Measurements from ENCODE around the gene BRI3.
"Not testable (repeated sequence)": the region's sequence is repeated elsewhere in the genome, so short reads cannot be mapped to it uniquely, and the experiment has no call there.

BRI3 gene

DNA sequence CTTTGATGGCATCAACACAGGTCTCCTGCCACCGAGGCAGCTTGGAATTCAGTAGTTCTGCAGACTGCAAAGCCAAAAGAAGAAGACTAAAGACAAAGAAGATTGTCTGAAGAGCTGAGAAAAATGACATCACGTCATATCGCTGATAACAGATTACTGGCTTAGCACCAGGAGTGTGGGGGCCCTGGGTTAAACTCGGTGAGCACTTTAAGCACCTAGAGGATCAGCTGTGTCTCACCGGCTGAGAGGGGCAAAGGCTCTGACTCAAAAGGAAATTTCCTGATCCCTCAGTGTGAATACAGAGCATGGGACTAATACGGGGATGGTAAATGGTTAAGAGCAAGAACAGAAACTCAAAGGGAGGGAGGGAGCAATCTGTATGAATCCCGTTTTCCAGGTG lies 30.7 kb downstream of the BRI3 start:
- DNase-seq (ENCODE audit: low spot score), result no peak

- no peak for DNase-seq (ENCODE audit: low spot score)
Observed at GRCh38 chr7:98314469-98314868, 33.0 kb downstream of the BRI3 start.

DNA sequence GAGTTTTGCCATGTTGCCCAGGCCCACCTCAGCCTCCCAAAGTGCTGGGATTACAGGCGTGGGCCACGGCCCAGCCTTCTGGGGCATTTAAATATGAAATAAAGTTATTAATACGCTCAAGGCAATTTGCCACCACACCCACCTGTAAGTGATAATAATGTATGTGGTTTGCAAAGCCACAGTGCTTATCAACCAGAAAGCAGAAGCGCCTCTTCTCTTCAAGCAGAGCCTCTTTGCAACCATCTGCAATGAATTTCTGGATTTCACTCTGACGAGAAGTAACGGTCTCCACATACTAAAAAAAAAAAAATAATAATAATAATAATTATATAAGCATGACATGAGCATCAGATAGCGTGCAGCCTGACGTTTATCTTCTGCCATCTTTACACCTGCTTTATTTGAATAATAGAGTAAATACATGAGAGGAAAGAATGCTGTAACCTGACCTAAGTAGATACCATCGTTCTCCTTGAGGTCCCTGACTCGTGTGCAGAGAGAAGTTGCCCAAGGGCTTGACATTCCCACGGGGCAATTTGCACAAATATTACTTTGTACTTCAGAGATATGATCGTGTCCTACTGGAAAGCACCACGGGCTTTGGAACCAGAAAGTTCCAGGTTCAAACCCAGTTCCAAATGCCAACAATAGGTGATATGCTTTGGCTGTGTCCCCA lies 34.0 kb downstream of the BRI3 start:
- no peak for DNase-seq (ENCODE audit: low spot score)

- DNase-seq (ENCODE audit: low spot score), result not testable (repeated sequence)
Observed at GRCh38 chr7:98315994-98316527, 34.6 kb downstream of the BRI3 start.

DNA sequence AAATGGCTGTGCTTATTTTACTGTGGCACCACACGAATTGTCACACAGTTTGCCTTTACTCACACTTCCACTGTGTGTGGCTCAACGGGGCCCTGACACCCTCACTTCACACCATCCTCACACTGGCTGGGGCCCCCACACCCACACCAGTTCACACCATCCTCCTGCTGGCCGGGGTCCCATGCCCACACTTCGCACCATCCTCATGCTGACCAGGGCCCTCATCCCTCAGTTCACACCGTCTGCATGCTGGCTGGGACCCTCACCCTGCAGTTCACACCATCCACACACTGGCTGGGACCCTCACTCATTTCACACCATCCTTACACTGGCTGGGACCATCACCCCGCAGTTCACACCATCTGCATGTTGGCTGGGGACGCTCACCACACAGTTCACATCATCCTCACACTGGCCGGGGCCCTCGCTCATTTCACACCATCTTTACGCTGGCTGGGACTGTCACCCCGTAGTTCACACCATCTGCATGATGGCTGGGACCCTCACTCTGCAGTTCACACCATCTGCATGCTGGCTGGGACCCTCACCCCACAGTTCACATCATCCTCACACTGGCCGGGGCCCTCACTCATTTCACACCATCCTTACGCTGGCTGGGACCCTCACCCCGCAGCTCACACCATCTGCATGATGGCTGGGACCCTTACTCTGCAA lies 36.0 kb downstream of the BRI3 start:
- DNase-seq (ENCODE audit: low spot score), result no peak

GRCh38 chr7:98319176-98319575 lies 37.7 kb downstream of the BRI3 start:
- DNase-seq (ENCODE audit: low spot score), result no peak

DNA sequence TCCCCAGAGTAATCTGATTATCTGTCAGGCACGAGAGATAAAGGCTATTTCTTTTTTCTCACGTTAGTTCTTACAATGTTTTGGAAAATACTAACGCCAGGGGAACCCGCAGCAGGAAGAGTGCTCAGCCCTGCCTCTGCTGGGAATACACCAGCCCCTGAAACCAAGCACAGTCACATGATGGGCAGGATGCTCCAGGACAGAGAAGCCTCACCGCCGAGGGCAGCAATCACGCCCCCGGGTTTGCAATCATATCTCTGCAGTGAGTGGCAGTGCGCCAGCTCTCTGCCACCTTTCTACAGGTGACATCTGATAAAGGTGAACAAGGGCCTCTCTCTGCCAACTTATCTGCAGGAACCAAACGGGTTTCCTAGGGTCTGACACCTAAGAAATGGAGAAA lies 39.8 kb downstream of the BRI3 start:
- DNase-seq (ENCODE audit: low spot score), result no peak

GRCh38 chr7:98322331-98323270 lies 41.1 kb downstream of the BRI3 start:
- no peak for DNase-seq (ENCODE audit: low spot score)

GRCh38 chr7:98323597-98324322 lies 42.3 kb downstream of the BRI3 start:
- DNase-seq (ENCODE audit: low spot score), result no peak

GRCh38 chr7:98324782-98325181 lies 43.3 kb downstream of the BRI3 start:
- DNase-seq (ENCODE audit: low spot score), result no peak

DNA sequence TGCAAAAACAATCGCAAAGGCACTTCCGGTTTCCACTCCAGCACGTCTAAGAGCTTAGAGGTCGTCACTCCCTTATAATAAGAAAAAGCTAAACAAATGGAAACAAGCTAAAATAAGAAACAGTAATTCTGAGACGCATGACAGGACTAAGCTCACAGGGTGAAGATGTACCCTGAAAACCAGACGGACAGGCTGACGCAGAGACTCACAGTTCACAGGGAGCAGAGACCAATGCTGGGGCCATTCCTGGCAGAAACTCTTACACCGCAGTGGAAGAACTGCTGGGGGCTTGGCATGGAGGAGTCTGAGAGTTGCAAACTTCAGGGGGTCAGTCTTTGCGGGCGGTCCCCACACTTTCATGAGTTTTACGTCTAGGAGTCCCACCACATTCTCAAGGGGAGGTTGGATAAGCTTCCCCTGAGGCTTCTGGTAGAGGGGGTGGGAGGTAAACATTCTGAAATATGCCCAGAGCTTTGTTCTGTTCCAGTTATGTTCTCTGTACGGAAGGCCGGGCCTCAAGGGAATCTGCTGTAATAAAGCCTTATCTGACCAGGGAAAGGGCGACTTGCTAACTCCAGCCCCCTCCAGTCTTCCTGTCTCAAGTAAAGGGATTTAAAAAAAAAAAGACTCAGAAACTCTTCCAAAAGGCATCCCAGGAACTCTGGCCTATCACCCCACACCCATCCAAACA lies 47.8 kb downstream of the BRI3 start:
- no peak for DNase-seq (ENCODE audit: low spot score)

DNA sequence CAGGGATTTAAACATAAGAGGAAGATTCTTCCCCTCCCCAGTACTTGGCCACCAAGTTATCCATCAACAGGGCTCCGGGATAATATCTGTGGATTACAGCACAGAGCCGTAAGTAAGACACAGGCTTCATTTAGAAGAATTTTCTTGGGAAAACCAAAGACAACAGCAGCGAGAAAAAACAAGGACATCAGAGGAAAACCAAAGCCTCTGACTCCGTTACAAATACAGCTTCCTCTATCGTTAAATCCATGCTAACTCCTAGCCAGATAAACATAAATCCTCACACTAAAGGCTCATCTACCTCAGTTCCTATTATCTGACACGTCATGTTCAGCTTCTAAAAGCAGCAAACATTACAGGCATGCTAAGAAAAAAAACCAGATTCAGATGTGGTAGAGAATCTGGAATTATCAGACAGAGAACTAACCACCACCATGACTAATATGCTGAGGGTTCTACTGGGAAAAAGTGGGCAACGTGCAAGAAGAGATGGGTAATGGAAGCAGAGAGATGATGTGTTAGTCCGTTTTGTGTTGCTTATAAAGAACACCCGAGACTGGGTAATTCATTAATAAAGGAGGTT lies 48.4 kb downstream of the BRI3 start:
- no peak for DNase-seq (ENCODE audit: low spot score)

GRCh38 chr7:98330926-98331529 lies 49.5 kb downstream of the BRI3 start:
- DNase-seq (ENCODE audit: low spot score), result no peak

GRCh38 chr7:98334081-98334480 lies 52.6 kb downstream of the BRI3 start:
- DNase-seq (ENCODE audit: low spot score), result no peak

GRCh38 chr7:98335411-98335977 lies 54.0 kb downstream of the BRI3 start:
- DNase-seq (ENCODE audit: low spot score), result no peak

- no peak for DNase-seq (ENCODE audit: low spot score)
Observed at GRCh38 chr7:98338441-98338840, 57.0 kb downstream of the BRI3 start.

DNA sequence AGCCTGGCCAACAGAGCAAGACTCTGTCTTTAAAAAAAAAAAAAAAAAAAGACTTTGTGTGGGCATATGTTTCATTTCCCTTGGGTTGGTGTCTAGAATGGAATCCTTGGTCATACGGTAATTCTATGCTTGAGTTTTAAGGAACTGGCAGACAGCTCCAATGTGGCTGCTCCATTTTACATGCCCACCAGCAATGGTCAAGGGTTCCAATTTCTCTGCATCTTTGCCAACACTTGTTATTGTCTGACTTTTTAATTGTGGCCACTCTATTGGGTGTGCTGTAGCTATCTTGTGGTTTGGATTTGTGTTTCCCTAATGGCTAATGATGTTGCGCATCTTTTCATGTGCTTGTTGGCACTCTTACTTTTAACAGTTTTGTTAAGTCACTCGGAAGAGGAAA lies 57.6 kb downstream of the BRI3 start:
- DNase-seq (ENCODE audit: low spot score), result no peak

DNA sequence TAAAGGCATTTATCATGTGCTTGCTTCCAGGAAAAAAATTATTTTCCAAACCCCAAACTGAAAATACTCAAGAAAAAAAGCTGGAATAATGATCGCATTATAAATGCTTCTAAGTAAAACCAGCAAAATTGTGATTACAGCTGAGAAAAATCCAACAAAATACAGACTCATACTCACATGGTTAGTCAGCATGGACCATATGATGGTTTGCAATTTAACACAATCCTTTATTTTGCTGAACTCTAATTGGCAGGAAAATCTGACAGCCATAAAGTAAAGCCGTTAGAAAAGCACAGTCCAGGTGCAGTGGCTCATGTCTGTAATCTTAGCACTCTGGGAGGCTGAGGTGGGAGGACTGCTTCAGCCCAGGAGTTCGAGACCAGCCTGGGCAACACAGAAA lies 59.6 kb downstream of the BRI3 start:
- no peak for DNase-seq (ENCODE audit: low spot score)

Data from CD4-positive, alpha-beta T cell treated with Interleukin-2 at 100 ng/mL for 4 hours (primary cell).